Endodermal cell (in vitro differentiated cells): ENCODE data around the gene ANGPTL7. TPM values are rescaled to one million over a fixed set of nuclear protein-coding genes. Genes with fewer than 3 reads are reported as not detected.
A peak's percentile ranks its signal among the peaks of the same experiment; 100 is the strongest.

Experiments
- DNase-seq: peaks from one replicate; pipeline ENCODE4 v3.0.0-alpha.2; 2017
- H3K27ac ChIP-seq: 2 replicates; pipeline ENCODE4 v1.5.1; 2013; ENCODE audit warnings: mild to moderate bottlenecking, low read depth, low read length, moderate library complexity
- H3K27me3 ChIP-seq: 2 replicates; pipeline ENCODE4 v1.6.1; 2013; ENCODE audit warnings: mild to moderate bottlenecking, low read length, moderate library complexity; ENCODE audit not compliant: insufficient read depth, control insufficient read depth, poor library complexity, severe bottlenecking
- H3K36me3 ChIP-seq: 2 replicates; pipeline ENCODE4 v1.7.0; 2013; ENCODE audit warnings: mild to moderate bottlenecking, low read length, moderate library complexity; ENCODE audit not compliant: control insufficient read depth, insufficient read depth
- H3K4me1 ChIP-seq: one replicate; pipeline ENCODE4 v1.7.0; 2013; ENCODE audit warnings: low read length; ENCODE audit not compliant: control insufficient read depth, insufficient read depth
- H3K4me3 ChIP-seq: 2 replicates; pipeline ENCODE4 v1.5.1; 2013; ENCODE audit warnings: mild to moderate bottlenecking, low read length, moderate library complexity
- H3K9ac ChIP-seq: 2 replicates; pipeline ENCODE4 v1.6.1; 2013; ENCODE audit warnings: mild to moderate bottlenecking, low read length, moderate library complexity; ENCODE audit not compliant: poor library complexity, severe bottlenecking; ENCODE audit errors: extremely low read depth
- H3K9me3 ChIP-seq: 2 replicates; pipeline ENCODE4 v1.6.1; 2013; ENCODE audit warnings: mild to moderate bottlenecking, low read length, moderate library complexity; ENCODE audit not compliant: control insufficient read depth
- H3K27ac Mint-ChIP-seq: 2 replicates; pipeline ENCODE4 v1.8.0; 2020; ENCODE audit warnings: mixed read lengths
- H3K27me3 Mint-ChIP-seq: 2 replicates; pipeline ENCODE4 v1.8.0; 2021; ENCODE audit warnings: mild to moderate bottlenecking, mixed read lengths; ENCODE audit not compliant: insufficient read depth
- H3K36me3 Mint-ChIP-seq: 2 replicates; pipeline ENCODE4 v1.8.0; 2020; ENCODE audit warnings: low read depth, mixed read lengths
- H3K4me1 Mint-ChIP-seq: 2 replicates; pipeline ENCODE4 v1.8.0; 2020; ENCODE audit warnings: mixed read lengths
- H3K4me3 Mint-ChIP-seq: 2 replicates; pipeline ENCODE4 v1.8.0; 2020; ENCODE audit warnings: mild to moderate bottlenecking, moderate library complexity, mixed read lengths
- H3K9me3 Mint-ChIP-seq: 2 replicates; pipeline ENCODE4 v1.8.0; 2020; ENCODE audit warnings: mild to moderate bottlenecking, mixed read lengths
- WGBS, 2 experiments: methylation state at CpG; one replicate each; pipeline versions ENCODE4 v1.1.5 to v1.1.7; 2013; ENCODE audit warnings: missing lambda C conversion rate in 2 of 2, mixed read lengths in 1 of 2; ENCODE audit not compliant: insufficient coverage in 1 of 2, insufficient read length in 1 of 2; 5-methylcytosine and 5-hydroxymethylcytosine counted together
- total RNA-seq, 2 donors: library from RNA; stranded (reverse); fragmentation: NEBNext Ultra II Directional in 1 of 2; extraction: Animal tissue kit (Norgen Biotek cat#: 25700) in 1 of 2; gene quantifications; 2 replicates in 1 of 2; 3 replicates in 1 of 2; pipeline ENCODE4 v1.2.1, GENCODE V29; 2021
- TF ChIP-seq, protein P1 (sequence below): fragments of 200-600 bp; sonication (generic); conservative IDR thresholded peaks from 2 replicates; pipeline ENCODE4 v1.5.0; 2021; ENCODE audit warnings: antibody characterized with exemption, mild to moderate bottlenecking

ANGPTL7 gene
- total RNA-seq, 2 donors from 2014 or later, result not detected

DNA sequence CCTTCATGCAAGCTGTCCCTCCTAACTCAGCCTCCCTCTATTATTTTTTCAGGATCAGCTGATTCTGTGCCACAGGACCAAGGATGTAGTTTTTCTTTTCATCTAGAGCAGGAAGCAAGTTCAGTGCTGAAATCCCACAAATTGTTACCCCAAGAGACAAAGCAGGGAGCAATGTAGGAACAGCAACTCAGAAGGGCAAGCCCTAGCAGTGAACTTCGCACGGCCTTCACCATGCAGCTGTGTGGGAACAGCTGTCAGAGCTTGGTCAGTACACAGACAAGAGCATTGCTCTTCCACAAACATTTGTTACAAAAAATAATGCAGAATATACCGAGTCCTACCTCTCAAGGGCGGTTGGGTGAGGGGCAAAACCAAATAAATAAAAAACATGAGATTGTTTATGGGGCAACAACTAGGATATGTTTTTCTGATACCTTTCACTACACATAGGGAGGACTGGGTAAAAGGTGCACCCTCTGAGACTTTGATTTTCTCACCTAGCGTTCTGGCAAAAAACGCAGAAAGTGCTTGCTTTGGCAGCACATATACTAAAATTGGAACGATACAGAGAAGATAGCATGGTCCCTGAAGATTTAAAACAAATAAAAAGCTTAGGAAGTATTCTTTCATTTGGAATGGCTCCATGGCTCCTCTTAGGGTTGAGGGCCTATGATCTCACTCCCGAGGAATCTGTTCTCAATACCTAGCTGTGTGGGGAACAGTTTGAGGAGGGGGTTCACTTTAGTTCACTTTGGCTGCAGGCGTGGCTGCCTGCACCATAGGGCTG lies 37.1 kb upstream of the ANGPTL7 start:
- 96 to 100% methylated on average over 5 to 9 of the region's 9 CpGs for WGBS, 2 experiments
- no peaks in the 10 kb centered on the region for H3K27me3 Mint-ChIP-seq
- H3K9me3 Mint-ChIP-seq, result no peaks in the 10 kb centered on the region
- H3K4me3 Mint-ChIP-seq, result no peak overlapping the region
- H3K27ac Mint-ChIP-seq, result peak overlapping the region; percentile 66
- H3K9ac ChIP-seq, result no peak overlapping the region
- H3K27ac ChIP-seq, result no peak overlapping the region
- H3K4me3 ChIP-seq, result no peak overlapping the region
- H3K4me1 Mint-ChIP-seq, result no peaks in the 10 kb centered on the region
- no peaks in the 10 kb centered on the region for H3K4me1 ChIP-seq
- peaks cover 75% of the 10 kb centered on the region for H3K36me3 ChIP-seq
- peak; percentile 46 for DNase-seq
- H3K36me3 Mint-ChIP-seq, result peaks cover 71% of the 10 kb centered on the region
- TF ChIP-seq, protein P1, sequence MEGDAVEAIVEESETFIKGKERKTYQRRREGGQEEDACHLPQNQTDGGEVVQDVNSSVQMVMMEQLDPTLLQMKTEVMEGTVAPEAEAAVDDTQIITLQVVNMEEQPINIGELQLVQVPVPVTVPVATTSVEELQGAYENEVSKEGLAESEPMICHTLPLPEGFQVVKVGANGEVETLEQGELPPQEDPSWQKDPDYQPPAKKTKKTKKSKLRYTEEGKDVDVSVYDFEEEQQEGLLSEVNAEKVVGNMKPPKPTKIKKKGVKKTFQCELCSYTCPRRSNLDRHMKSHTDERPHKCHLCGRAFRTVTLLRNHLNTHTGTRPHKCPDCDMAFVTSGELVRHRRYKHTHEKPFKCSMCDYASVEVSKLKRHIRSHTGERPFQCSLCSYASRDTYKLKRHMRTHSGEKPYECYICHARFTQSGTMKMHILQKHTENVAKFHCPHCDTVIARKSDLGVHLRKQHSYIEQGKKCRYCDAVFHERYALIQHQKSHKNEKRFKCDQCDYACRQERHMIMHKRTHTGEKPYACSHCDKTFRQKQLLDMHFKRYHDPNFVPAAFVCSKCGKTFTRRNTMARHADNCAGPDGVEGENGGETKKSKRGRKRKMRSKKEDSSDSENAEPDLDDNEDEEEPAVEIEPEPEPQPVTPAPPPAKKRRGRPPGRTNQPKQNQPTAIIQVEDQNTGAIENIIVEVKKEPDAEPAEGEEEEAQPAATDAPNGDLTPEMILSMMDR, result no peak
- H3K9me3 ChIP-seq, result no peaks in the 10 kb centered on the region
- no peaks in the 10 kb centered on the region for H3K27me3 ChIP-seq

DNA sequence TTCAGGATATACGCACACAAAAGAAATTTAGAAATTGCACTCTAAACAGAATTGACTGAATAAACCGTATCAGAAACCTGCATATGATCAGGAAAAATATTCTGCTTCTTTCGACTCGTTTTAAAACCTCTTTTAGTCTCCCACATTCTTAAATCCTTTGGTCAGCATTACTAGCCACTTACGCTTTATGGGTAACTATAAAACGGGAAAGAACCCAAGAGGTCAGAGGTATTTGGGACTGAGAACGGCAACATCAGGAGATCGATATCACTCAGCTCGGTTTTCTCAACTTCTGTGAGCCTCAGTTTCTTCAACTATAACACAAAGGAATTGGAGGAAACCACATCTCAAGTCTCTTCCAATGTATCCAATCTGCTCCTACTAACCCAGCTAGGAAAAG lies 36.4 kb upstream of the ANGPTL7 start:
- no peaks in the 10 kb centered on the region for H3K27me3 Mint-ChIP-seq
- H3K36me3 Mint-ChIP-seq, result peaks cover 67% of the 10 kb centered on the region
- H3K4me1 Mint-ChIP-seq, result no peaks in the 10 kb centered on the region
- H3K27me3 ChIP-seq, result no peaks in the 10 kb centered on the region
- no peaks in the 10 kb centered on the region for H3K9me3 Mint-ChIP-seq
- no peaks in the 10 kb centered on the region for H3K4me1 ChIP-seq
- no peak overlapping the region for H3K4me3 Mint-ChIP-seq
- H3K9me3 ChIP-seq, result no peaks in the 10 kb centered on the region
- TF ChIP-seq, protein P1, result no peak
- H3K9ac ChIP-seq, result no peak overlapping the region
- H3K36me3 ChIP-seq, result peaks cover 70% of the 10 kb centered on the region
- no peak overlapping the region for H3K27ac Mint-ChIP-seq
- H3K27ac ChIP-seq, result no peak overlapping the region
- DNase-seq, result no peak
- no peak overlapping the region for H3K4me3 ChIP-seq
- 93 to 94% methylated on average over 8 to 9 of the region's 9 CpGs for WGBS, 2 experiments

DNA sequence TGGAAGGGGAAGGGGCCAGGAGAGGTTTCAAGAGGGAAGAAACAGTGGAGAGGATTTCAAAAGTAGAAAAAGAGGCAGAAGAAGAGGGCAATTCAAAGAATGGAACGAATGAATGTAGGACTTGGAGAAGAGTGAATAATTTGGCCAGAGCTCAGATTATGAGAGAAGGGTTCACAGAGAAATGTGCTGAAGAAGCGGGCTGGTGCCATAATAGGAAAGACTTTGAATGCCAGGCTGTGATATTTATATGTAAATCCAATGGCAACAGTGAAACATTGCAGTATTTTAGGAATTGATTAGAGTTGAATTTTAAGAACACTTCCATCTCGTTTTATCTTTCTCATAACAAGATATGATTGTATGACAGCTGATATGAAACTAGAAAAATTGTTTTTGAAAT lies 36.0 kb upstream of the ANGPTL7 start:
- H3K4me3 ChIP-seq, result no peak overlapping the region
- TF ChIP-seq, protein P1, result no peak
- no peak overlapping the region for H3K27ac ChIP-seq
- H3K27me3 ChIP-seq, result no peaks in the 10 kb centered on the region
- Mint-ChIP-seq H3K4me1 (no peaks in the 10 kb centered on the region), H3K36me3 (peaks cover 66% of the 10 kb centered on the region), H3K4me3 (no peak overlapping the region), H3K9me3 (no peaks in the 10 kb centered on the region), H3K27ac (no peak overlapping the region), H3K27me3 (no peaks in the 10 kb centered on the region)
- H3K9me3 ChIP-seq, result no peaks in the 10 kb centered on the region
- peaks cover 69% of the 10 kb centered on the region for H3K36me3 ChIP-seq
- 90% methylated on average over 1 to 2 of the region's 3 CpGs for WGBS, 2 experiments
- DNase-seq, result no peak
- no peak overlapping the region for H3K9ac ChIP-seq
- H3K4me1 ChIP-seq, result no peaks in the 10 kb centered on the region
